Uterus (tissue), 2 donors: ENCODE results near the gene NEMF.

ENCODE experiments used
- POLR2A ChIP-seq, 2 donors: fragments of 450-650 bp; IDR thresholded peaks; one replicate each; pipeline ENCODE4 v1.6.1; 2016; ENCODE audit warnings: antibody characterized with exemption in 2 of 2, mild to moderate bottlenecking in 1 of 2, moderate library complexity in 1 of 2
- TF ChIP-seq, protein P1 (sequence below), 4 experiments: fragments of 200-600 bp in 2 of 4; fragments of 450-650 bp in 2 of 4; sonication (generic) in 2 of 4; IDR thresholded peaks; one replicate each; pipeline ENCODE4 v1.5.1; 2016 to 2019; ENCODE audit warnings: antibody characterized with exemption in 4 of 4, mild to moderate bottlenecking in 2 of 4, moderate library complexity in 1 of 4

DNA sequence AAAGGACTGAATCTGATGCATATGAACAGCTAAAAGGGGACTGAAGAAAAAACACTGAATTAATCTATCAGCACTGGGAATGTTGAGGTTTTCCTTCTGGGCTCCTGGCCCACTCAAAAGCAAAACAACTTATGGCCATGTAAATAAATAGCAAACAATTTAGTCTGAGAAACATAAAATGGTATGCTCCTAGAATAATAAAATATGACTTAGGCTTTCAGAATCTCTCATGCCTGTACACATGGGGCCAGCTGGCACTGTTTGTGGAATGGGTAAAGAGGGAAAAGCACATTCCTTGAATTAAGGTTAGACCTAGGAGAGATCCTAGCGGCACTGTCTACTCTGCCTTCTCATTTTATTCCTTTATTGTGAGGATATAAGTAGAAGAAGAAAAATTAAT is 78.5 kb downstream of the NEMF start:
- TF ChIP-seq POLR2A (IDR thresholded peaks at IDR 0.05) = no peak
- TF ChIP-seq, protein P1, sequence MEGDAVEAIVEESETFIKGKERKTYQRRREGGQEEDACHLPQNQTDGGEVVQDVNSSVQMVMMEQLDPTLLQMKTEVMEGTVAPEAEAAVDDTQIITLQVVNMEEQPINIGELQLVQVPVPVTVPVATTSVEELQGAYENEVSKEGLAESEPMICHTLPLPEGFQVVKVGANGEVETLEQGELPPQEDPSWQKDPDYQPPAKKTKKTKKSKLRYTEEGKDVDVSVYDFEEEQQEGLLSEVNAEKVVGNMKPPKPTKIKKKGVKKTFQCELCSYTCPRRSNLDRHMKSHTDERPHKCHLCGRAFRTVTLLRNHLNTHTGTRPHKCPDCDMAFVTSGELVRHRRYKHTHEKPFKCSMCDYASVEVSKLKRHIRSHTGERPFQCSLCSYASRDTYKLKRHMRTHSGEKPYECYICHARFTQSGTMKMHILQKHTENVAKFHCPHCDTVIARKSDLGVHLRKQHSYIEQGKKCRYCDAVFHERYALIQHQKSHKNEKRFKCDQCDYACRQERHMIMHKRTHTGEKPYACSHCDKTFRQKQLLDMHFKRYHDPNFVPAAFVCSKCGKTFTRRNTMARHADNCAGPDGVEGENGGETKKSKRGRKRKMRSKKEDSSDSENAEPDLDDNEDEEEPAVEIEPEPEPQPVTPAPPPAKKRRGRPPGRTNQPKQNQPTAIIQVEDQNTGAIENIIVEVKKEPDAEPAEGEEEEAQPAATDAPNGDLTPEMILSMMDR (IDR thresholded peaks at IDR 0.05) = no peak
